IPS-18c (cell line): ENCODE measurements around the gene PDCD5.
A peak's percentile ranks its signal among the peaks of the same experiment; 100 is the strongest.
"Not testable (repeated sequence)": the region's sequence is repeated elsewhere in the genome, so short reads cannot be mapped to it uniquely, and the experiment has no call there.

Experiments used
- H3K4me3 ChIP-seq: 2 replicates; pipeline ENCODE4 v1.7.0; 2013; ENCODE audit warnings: low read depth, mild to moderate bottlenecking, low read length, moderate library complexity; ENCODE audit not compliant: insufficient read depth
- H3K9me3 ChIP-seq: one replicate; pipeline ENCODE4 v1.6.1; 2013; ENCODE audit warnings: mild to moderate bottlenecking, low read length, moderate library complexity; ENCODE audit not compliant: control insufficient read depth, insufficient read depth

Gene PDCD5

DNA sequence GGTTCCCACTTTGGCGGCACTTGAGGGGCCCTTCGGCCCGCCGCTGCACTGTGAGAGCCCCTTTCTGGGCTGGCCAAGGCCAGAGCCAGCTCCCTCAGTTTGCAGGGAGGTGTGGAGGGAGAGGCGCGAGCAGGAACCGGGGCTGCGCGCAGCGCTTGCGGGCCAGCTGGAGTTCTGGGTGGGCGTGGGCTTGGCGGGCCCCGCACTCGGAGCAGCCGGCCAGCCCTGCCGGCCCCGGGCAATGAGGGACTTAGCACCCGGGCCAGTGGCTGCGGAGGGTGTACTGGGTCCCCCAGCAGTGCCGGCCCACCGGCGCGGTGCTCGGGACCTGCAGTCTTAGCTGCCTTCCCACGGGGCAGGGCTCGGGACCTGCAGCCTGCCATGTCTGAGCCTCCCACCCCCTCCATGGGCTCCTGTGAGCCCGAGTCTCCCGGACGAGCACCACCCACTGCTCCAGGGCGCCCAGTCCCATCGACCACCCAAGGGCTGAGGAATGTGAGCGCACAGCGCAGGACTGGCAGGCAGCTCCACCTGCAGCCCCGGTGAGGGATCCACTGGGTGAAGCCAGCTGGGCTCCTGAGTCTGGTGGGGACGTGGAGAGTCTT is 9.4 kb upstream of the PDCD5 start:
- H3K4me3 ChIP-seq: not testable (repeated sequence)

DNA sequence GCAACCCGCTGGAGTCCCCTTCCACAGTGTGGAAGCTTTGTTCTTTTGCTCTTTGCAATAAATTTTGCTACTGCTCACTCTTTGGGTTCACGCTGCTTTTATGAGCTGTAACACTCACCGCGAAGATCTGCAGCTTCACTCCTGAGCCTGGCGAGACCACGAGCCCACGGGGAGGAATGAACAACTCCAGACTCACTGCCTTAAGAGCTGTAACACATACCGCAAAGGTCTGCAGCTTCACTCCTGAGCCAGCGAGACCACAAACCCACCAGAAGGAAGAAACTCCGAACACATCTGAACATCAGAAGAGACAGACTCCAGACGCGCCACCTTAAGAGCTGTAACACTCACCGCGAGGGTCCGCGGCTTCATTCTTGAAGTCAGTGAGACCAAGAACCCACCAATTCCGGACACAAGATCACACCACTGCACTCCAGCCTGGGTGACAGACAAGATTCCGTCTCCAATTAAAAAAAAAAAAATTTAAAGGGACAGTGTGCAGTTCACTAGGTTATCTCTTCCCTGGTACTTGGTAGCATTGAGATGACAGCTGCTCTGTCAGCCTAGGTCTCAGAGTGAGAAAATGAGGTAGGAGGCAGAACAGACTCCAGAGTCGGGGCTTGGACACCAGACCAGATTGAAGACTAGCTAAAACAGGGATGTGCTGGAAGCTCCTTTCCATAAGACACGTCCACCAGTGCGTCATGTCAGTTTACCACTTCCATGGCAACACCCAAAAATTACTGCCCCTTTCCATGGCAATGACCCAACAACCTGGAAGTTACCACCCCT is 8.1 kb upstream of the PDCD5 start:
- H3K4me3 ChIP-seq, H3K9me3 ChIP-seq: not testable (repeated sequence)

More for the DNA sequence above, 9.4 kb upstream of the PDCD5 start:
- not testable (repeated sequence) for H3K9me3 ChIP-seq

DNA sequence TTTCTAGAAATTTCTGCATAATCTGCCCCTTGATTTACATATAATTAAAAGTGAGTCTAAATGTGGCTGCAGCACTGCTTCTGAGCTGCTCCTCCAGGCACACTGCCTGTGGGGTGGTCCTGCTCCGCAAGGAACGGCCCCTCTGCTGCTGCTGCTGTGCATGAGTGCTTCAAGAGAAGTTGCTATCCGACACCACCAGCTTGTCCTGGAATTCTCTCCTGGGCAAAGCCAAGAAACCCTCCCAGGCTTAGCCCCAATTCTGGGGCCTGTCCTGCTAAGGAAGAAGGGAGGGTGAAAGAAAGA is 7.5 kb upstream of the PDCD5 start:
- H3K9me3 ChIP-seq: no peaks in the 10 kb centered on the region
- H3K4me3 ChIP-seq: no peak overlapping the region

DNA sequence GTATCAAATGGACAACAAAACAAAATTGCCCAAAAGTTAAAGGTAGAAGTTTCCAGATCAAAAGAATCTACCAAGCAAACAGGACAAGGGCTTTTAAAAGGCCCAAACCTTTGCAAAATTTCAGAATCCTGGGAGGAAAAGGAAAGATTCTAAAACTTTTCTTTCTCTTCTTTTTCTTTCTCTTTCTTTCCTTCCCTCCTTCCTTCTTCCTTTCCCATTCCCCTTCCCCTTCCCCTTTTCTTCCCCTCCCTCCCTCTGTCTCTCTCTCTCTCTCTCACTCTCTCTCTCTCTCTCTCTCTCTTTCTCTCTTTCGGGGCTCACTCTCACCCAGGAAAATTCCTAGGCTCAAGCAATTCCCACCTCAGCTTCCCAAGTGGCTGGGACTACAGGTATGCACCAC is 4.2 kb upstream of the PDCD5 start:
- Histone ChIP-seq H3K9me3 (no peaks in the 10 kb centered on the region), H3K4me3 (no peak overlapping the region)

DNA sequence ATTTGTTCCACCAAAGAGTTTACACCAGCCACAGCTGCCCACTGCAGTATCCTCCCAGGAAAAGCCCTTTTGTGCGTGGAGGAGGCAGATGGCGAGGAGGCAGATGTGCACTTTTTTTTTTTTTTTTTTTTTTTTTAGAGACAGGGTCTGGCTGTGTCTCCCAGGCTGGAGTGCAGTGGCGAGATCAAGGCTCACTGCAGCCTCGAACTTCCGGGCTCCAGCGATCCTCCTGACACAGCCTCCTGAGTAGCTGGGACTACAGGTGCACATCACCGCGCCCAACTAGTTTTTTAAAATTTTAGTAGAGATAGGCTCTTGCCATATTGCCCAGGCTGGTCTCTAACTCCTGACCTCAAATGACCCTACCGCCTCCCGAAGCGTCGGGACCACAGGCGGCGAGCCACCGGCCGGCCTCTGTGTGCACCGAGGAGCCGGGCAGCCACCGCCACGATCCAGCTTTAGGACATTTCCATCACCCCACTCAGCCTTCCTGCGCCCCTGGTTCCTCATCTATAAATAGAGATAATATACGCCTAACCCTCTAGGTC is 563 bp upstream of the PDCD5 start:
- Histone ChIP-seq H3K4me3 (peak overlapping the region; percentile 93), H3K9me3 (no peaks in the 10 kb centered on the region)

DNA sequence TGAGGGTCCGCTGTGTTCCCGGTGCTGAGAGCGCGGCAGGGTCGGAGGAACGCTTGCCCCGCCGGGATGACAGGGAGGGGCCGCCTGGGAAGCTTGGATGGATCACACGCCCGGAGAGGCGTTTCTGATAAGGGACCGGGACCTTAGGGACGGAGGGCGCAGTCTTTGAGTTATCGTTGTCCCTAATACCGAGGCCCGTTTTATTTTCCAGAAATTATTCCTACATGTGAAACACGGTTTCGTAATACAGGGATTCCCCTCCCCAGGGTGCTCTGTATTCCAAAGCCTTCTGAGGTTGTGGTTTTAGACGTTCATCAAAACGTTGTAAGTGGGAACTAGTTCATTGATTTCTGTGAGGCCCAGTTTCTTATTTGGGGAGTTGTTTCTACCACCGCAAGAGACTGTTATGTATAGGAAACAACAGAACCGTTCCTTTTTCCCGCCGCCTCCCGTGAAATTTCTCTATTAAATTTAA is 752 bp downstream of the PDCD5 start:
- no peaks in the 10 kb centered on the region for H3K9me3 ChIP-seq
- peak overlapping the region; percentile 93 for H3K4me3 ChIP-seq

DNA sequence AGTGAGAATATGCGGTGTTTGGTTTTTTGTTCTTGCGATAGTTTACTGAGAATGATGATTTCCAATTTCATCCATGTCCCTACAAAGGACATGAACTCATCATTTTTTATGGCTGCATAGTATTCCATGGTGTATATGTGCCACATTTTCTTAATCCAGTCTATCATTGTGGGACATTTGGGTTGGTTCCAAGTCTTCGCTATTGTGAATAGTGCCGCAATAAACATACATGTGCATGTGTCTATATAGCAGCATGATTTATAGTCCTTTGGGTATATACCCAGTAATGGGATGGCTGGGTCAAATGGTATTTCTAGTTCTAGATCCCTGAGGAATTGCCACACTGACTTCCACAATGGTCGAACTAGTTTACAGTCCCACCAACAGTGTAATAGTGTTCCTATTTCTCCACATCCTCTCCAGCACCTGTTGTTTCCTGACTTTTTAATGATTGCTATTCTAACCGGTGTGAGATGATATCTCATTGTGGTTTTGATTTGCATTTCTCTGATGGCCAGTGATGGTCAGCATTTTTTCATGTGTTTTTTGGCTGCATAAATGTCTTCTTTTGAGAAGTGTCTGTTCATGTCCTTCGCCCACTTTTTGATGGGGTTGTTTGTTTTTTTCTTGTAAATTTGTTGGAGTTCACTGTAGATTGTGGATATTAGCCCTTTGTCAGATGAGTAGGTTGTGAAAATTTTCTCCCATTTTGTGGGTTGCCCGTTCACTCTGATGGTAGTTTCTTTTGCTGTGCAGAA is 6.9 kb downstream of the PDCD5 start:
- H3K9me3 ChIP-seq, H3K4me3 ChIP-seq: not testable (repeated sequence)

DNA sequence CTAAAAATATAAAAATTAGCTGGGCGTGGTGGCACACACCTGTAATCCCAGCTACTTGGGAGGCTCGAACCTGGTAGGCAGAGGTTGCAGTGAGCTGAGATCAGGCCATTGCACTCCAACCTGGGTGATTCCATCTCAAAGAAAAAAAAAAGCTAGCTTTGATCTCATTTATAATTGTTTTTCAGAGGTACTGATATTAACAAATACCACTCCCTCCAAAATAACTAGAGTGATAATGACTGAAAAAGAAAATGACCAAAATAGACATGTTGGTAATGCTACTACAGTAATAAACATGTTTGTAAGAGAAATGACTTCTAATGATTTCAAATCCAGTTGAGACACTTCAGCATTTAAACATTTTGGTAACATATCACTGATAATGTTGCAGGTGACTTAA is 13.0 kb downstream of the PDCD5 start:
- H3K9me3 ChIP-seq: no peaks in the 10 kb centered on the region
- H3K4me3 ChIP-seq: no peak overlapping the region

DNA sequence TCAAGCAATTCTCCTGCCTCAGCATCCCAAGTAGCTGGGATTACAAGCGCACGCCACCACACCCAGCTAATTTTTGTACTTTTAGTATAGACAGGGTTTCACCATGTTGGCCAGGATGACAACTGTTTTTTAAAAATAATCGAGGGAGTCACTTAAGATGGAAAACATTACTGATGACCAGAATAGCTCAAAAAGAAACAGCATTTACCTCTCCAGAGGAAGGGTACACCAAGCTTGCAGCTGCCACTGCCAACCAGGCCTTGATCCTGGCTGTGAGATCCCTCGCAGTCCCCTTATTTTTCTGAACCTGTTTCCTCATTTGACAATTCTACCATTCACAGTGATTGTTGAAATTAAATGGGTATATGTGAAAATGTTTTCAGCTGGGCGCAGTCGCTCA is 14.5 kb downstream of the PDCD5 start:
- Histone ChIP-seq H3K9me3 (no peaks in the 10 kb centered on the region), H3K4me3 (no peak overlapping the region)

DNA sequence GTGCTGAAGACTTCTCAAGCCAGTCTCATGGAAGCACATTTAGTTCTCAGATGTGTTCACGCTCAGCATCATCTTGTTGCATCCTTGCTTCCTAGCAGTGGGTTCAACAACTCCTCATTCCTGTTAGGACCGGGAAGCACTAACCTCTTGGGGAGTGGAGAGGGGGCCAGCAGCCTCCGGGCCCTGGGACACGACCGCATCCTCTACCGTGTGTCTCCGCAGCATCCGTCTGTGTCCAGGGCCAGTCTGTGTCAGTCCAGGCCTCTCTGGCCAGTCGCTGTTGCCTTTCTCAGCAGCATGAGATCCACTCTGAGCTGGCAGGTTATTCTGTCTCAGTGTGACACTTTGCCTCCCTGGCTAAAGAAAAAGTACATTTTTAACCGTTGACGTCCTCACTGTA is 17.0 kb downstream of the PDCD5 start:
- Histone ChIP-seq H3K4me3 (no peak overlapping the region), H3K9me3 (no peaks in the 10 kb centered on the region)

DNA sequence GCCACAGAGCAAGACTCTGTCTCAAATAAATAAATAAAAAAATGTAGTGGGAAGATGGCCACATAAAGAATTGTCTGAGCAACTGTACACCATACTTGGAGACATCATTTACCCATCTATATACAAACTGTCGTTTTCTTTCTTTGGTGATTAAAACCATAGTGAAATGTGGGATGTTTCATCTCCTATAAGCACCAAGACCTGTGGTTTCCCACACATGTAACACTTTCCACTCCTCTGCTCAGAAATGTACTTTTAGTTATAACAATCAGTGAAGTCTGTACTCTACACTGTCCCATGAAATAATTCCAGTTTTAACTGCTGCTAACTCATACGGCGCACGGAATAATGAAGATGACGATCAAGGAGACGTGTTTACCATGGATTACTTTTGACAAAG is 18.3 kb downstream of the PDCD5 start:
- Histone ChIP-seq H3K4me3 (no peak overlapping the region), H3K9me3 (no peaks in the 10 kb centered on the region)

DNA sequence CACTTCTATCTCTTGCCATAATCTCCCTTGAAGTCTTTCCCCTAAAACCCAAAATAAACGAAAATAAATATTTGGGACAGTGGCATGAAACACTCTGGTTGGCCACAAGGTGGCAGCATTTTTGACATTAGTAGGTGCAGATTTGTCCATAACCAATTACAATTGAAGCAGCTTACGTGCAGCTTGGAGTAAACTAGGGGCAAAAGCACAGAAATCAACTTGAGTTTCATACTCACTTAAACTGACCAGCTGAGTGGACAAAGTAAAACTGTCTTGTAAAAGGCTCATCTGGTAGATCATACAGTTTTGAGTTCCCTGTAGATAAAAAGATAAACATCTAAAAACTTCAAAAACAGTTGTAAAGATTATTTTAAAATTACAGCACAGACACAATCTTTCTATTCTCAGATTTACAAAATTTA is 18.8 kb downstream of the PDCD5 start:
- no peak overlapping the region for H3K4me3 ChIP-seq
- H3K9me3 ChIP-seq: no peaks in the 10 kb centered on the region

DNA sequence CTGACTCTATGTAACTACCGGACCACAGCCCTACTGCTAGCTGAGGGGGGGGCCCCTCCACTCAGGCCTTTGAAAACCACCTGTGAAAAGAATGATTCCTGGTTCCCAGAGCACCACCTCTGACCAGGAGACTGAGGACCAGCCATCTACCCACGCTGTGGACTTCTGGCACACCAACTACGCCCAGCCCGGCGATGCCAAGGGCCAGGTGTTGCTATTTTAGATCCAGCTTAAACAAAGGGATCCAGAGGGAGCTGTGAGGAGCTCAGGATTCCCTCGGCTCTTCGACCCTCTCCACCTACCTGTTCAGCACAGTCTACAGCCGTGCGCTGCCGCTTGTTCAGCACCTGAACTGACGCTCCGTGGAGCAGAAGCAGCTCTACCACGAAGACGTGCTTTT is 23.0 kb downstream of the PDCD5 start:
- Histone ChIP-seq H3K4me3 (no peak overlapping the region), H3K9me3 (no peaks in the 10 kb centered on the region)

DNA sequence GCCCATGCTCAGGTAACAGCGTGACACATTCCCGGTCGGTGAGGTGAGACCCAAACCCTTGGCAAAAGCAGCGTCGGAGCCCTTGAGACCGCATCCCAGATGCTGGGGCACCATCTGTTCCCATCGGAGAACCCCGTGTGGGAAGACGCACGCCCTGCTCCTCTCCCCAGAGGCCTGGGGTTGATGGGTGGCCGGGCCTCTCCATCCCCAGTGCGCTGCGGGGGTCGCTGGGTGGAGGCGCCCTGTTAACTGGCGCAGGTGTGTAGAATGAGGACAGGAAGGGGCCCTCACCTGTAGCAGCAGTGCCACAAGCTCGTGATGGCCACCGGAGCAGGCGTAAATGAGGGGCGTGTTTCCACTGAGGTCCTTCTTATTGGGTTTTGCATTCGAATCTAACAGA is 24.6 kb downstream of the PDCD5 start:
- H3K9me3 ChIP-seq: no peaks in the 10 kb centered on the region

DNA sequence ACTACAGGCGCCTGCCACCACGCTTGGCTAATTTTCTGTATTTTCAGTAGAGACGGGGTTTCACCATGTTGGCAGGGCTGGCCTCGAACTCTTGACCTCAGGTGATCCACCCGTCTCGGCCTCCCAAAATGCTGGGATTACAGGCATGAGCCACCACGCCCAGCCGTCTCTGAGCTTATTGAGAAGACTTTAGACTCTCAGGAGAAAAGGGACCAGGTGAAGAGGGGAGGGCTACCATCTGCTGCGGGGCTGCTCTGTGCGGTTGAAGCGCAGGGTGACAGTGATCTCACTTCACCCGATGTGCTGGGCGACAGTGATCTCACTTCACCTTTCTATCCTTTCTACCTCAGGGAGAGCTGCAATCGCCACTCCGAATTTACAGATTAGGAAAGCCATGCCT is 25.3 kb downstream of the PDCD5 start:
- no peak overlapping the region for H3K4me3 ChIP-seq
- no peaks in the 10 kb centered on the region for H3K9me3 ChIP-seq

More for the DNA sequence above, 24.6 kb downstream of the PDCD5 start:
- no peak overlapping the region for H3K4me3 ChIP-seq

DNA sequence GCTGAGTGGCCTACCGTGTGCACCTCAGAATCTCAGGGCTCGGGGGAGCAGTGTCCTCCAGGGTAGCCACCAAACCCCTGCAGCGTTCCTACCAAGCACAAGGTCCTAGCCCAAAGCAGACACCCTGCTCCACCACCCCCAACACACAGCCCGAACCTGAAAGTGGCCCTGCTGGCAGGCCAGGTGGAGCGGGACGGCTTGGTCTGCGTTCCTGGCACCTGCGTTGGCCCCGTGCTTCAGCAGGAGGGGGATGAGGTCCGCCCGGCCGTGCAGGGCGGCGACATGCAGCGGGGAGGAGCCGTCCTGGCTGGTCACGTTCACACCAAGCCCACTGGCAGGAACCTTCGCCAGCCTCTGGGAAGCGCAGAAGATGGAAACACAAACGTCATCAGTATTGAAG is 26.5 kb downstream of the PDCD5 start:
- no peaks in the 10 kb centered on the region for H3K9me3 ChIP-seq
- no peak overlapping the region for H3K4me3 ChIP-seq

DNA sequence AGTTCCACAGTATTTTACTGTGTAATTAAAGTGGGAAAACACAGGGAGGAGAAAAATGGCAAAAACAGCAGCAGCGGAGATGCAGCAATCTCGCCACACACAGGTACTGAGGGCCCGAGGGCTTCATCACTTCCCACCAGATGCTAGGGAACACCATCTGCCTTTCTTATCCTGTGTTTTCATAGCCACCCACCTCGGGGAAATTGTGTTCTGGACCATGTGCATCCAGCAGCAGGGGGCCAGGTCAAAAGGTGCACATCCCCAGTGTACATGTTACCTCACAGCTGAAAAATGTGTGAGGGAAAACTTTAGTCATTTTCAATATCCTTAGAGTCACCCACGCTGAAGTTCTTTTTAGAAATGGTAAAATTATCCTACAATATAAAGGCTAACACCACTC is 30.2 kb downstream of the PDCD5 start:
- H3K9me3 ChIP-seq: no peaks in the 10 kb centered on the region
- H3K4me3 ChIP-seq: no peak overlapping the region

DNA sequence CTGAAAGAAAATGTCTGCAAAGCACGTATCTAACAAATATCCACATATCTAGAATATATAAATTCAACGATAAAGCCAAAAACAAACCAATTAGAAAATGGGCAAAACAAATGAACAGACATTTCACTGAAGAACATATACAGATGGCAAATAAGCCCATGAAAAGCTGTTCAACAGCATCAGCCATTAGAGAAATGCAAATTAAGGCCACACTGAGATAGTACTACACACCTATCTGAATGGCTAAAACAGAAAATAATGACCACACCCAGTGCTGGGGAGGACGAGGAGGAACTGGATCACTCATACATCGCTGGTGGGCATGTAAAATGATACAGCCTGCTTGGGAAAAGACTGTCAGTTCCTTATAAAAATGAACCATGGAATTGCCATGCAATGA is 32.0 kb downstream of the PDCD5 start:
- Histone ChIP-seq H3K4me3 (no peak overlapping the region), H3K9me3 (no peaks in the 10 kb centered on the region)
